Activated T-helper 1 cell treated with anti-CD3 and anti-CD28 coated beads, Interleukin-12 subunit alpha, Interleukin-12 subunit beta, Interleukin-2, Interleukin-4 antibody, amounts not matched to agents 30 ng/mL and 10 ng/mL and 1 ng/mL, durations not matched to agents 14 hours and 24 hours and 36 hours (primary cell): Measurements from ENCODE around the gene MAP3K7CL. TPM values are rescaled to one million over a fixed set of nuclear protein-coding genes. Genes with fewer than 3 reads are reported as not detected.
A peak's percentile ranks its signal among the peaks of the same experiment; 100 is the strongest.

Source experiments
- DNase-seq: peaks from one replicate; pipeline ENCODE4 v3.0.0; 2021; ENCODE audit warnings: low spot score
- H3K27ac Mint-ChIP-seq: one replicate; pipeline ENCODE4 v1.8.0; 2021; ENCODE audit warnings: mild to moderate bottlenecking, mixed read lengths
- H3K27me3 Mint-ChIP-seq: one replicate; pipeline ENCODE4 v1.8.0; 2022; ENCODE audit warnings: mild to moderate bottlenecking, moderate library complexity, mixed read lengths; ENCODE audit not compliant: insufficient read depth
- H3K36me3 Mint-ChIP-seq: one replicate; pipeline ENCODE4 v1.8.0; 2021; ENCODE audit warnings: low read depth, mixed read lengths
- H3K4me1 Mint-ChIP-seq: one replicate; pipeline ENCODE4 v1.8.0; 2021; ENCODE audit warnings: low read depth, mixed read lengths
- H3K4me3 Mint-ChIP-seq: one replicate; pipeline ENCODE4 v1.8.0; 2021; ENCODE audit warnings: mild to moderate bottlenecking, moderate library complexity, mixed read lengths
- H3K9me3 Mint-ChIP-seq: one replicate; pipeline ENCODE4 v1.8.0; 2021; ENCODE audit warnings: mixed read lengths
- intact Hi-C: fragments of 100-400 bp; cut with micrococcal nuclease; formaldehyde crosslinking; loops from one replicate; pipeline ENCODE4 v1.15.1; 2024
- total RNA-seq: library from RNA; stranded (reverse); gene quantifications from 2 replicates; pipeline ENCODE4 v1.2.3, GENCODE V29; 2022

MAP3K7CL gene
- 3.8 and 4.2 TPM in 2 replicates for total RNA-seq

GRCh38 chr21:29130270-29130969 is at the start of gene MAP3K7CL:
Gene MAP3K7CL (plus strand): TSS chr21:29130644. CDS start chr21:29133345, 2,701 bp downstream.
- no peaks in the 10 kb centered on the region for H3K36me3 Mint-ChIP-seq
- H3K9me3 Mint-ChIP-seq = no peaks in the 10 kb centered on the region
- no peak for DNase-seq
- no peaks in the 10 kb centered on the region for H3K27me3 Mint-ChIP-seq
- intact Hi-C loops = no loop called here
- no peak within 1 kb of the TSS for H3K27ac Mint-ChIP-seq
- peaks cover 5% of the 10 kb centered on the region for H3K4me1 Mint-ChIP-seq
- H3K4me3 Mint-ChIP-seq = no peak within 1 kb of the TSS

- peaks cover 5% of the 10 kb centered on the region for H3K9me3 Mint-ChIP-seq
- peaks cover 11% of the 10 kb centered on the region for H3K27me3 Mint-ChIP-seq
- DNase-seq = no peak
- peaks cover 27% of the 10 kb centered on the region for H3K4me1 Mint-ChIP-seq
- H3K4me3 Mint-ChIP-seq = no peak overlapping the region
- no peak overlapping the region for H3K27ac Mint-ChIP-seq
- peaks cover 4% of the 10 kb centered on the region for H3K36me3 Mint-ChIP-seq
- intact Hi-C loops = no loop called here
These were observed 48.2 kb upstream of the MAP3K7CL start for GRCh38 chr21:29082046-29082815.

- Mint-ChIP-seq H3K27ac (no peak overlapping the region), H3K27me3 (peaks cover 11% of the 10 kb centered on the region), H3K4me3 (no peak overlapping the region), H3K4me1 (peaks cover 24% of the 10 kb centered on the region), H3K9me3 (peaks cover 5% of the 10 kb centered on the region), H3K36me3 (peaks cover 4% of the 10 kb centered on the region)
- no peak for DNase-seq
- intact Hi-C loops = no loop called here
These were observed 47.1 kb upstream of the MAP3K7CL start for GRCh38 chr21:29083306-29083705.

GRCh38 chr21:29084372-29084771 is 46.1 kb upstream of the MAP3K7CL start:
- no peak overlapping the region for H3K4me3 Mint-ChIP-seq

GRCh38 chr21:29085106-29085752 is 45.2 kb upstream of the MAP3K7CL start:
- H3K4me3 Mint-ChIP-seq = no peak overlapping the region
- no peak overlapping the region for H3K27ac Mint-ChIP-seq
- H3K4me1 Mint-ChIP-seq = peaks cover 12% of the 10 kb centered on the region
- peaks cover 12% of the 10 kb centered on the region for H3K27me3 Mint-ChIP-seq
- peaks cover 3% of the 10 kb centered on the region for H3K36me3 Mint-ChIP-seq
- H3K9me3 Mint-ChIP-seq = no peaks in the 10 kb centered on the region
- intact Hi-C loops = no loop called here
- no peak for DNase-seq

More at GRCh38 chr21:29084372-29084771, 46.1 kb upstream of the MAP3K7CL start:
- H3K9me3 Mint-ChIP-seq = no peaks in the 10 kb centered on the region
- no peak for DNase-seq
- H3K27me3 Mint-ChIP-seq = peaks cover 11% of the 10 kb centered on the region
- H3K27ac Mint-ChIP-seq = no peak overlapping the region
- H3K4me1 Mint-ChIP-seq = peaks cover 15% of the 10 kb centered on the region
- intact Hi-C loops = no loop called here
- H3K36me3 Mint-ChIP-seq = peaks cover 3% of the 10 kb centered on the region

GRCh38 chr21:29091033-29091432 is 39.4 kb upstream of the MAP3K7CL start:
- H3K9me3 Mint-ChIP-seq = no peaks in the 10 kb centered on the region
- H3K27me3 Mint-ChIP-seq = peaks cover 13% of the 10 kb centered on the region
- H3K27ac Mint-ChIP-seq = peak overlapping the region; percentile 56
- intact Hi-C loops = loop anchor here (5.0 kb wide), 1 partner anchor 56 kb away; no protein-coding TSS in a partner anchor
- DNase-seq = no peak
- peaks cover 3% of the 10 kb centered on the region for H3K36me3 Mint-ChIP-seq
- no peak overlapping the region for H3K4me3 Mint-ChIP-seq
- peaks cover 24% of the 10 kb centered on the region for H3K4me1 Mint-ChIP-seq

- H3K27ac Mint-ChIP-seq = no peak overlapping the region
- no peaks in the 10 kb centered on the region for H3K9me3 Mint-ChIP-seq
- intact Hi-C loops = loop anchor here (5.0 kb wide), 1 partner anchor 55 kb away; no protein-coding TSS in a partner anchor
- H3K27me3 Mint-ChIP-seq = peaks cover 9% of the 10 kb centered on the region
- H3K36me3 Mint-ChIP-seq = peaks cover 3% of the 10 kb centered on the region
- peaks cover 24% of the 10 kb centered on the region for H3K4me1 Mint-ChIP-seq
- no peak for DNase-seq
- H3K4me3 Mint-ChIP-seq = no peak overlapping the region
These were observed 38.1 kb upstream of the MAP3K7CL start for GRCh38 chr21:29092102-29092959.

- Mint-ChIP-seq H3K36me3 (peaks cover 6% of the 10 kb centered on the region), H3K4me1 (peaks cover 7% of the 10 kb centered on the region), H3K27me3 (peaks cover 9% of the 10 kb centered on the region), H3K4me3 (no peak overlapping the region), H3K27ac (no peak overlapping the region), H3K9me3 (no peaks in the 10 kb centered on the region)
- no peak for DNase-seq
- intact Hi-C loops = no loop called here
These were observed 34.0 kb upstream of the MAP3K7CL start for GRCh38 chr21:29096218-29097015.

- Mint-ChIP-seq H3K4me3 (no peak overlapping the region), H3K9me3 (no peaks in the 10 kb centered on the region), H3K27ac (no peak overlapping the region), H3K36me3 (peaks cover 7% of the 10 kb centered on the region), H3K27me3 (peaks cover 9% of the 10 kb centered on the region), H3K4me1 (no peaks in the 10 kb centered on the region)
- DNase-seq = no peak
- intact Hi-C loops = no loop called here
These were observed 32.3 kb upstream of the MAP3K7CL start for GRCh38 chr21:29098156-29098555.

GRCh38 chr21:29102791-29103257 is 27.6 kb upstream of the MAP3K7CL start:
- intact Hi-C loops = no loop called here
- no peaks in the 10 kb centered on the region for H3K9me3 Mint-ChIP-seq
- no peak overlapping the region for H3K27ac Mint-ChIP-seq
- no peaks in the 10 kb centered on the region for H3K27me3 Mint-ChIP-seq
- H3K36me3 Mint-ChIP-seq = peaks cover 4% of the 10 kb centered on the region
- peaks cover 5% of the 10 kb centered on the region for H3K4me1 Mint-ChIP-seq
- no peak for DNase-seq
- H3K4me3 Mint-ChIP-seq = no peak overlapping the region

GRCh38 chr21:29104239-29104708 is 26.2 kb upstream of the MAP3K7CL start:
- no peaks in the 10 kb centered on the region for H3K27me3 Mint-ChIP-seq
- H3K9me3 Mint-ChIP-seq = no peaks in the 10 kb centered on the region
- intact Hi-C loops = no loop called here
- H3K27ac Mint-ChIP-seq = peak overlapping the region; percentile 23
- DNase-seq = no peak
- peaks cover 4% of the 10 kb centered on the region for H3K36me3 Mint-ChIP-seq
- H3K4me1 Mint-ChIP-seq = peaks cover 5% of the 10 kb centered on the region
- H3K4me3 Mint-ChIP-seq = no peak overlapping the region
